Suprapubic skin (tissue), 4 donors: Measurements from ENCODE around the gene COL4A1.

ENCODE experiments used
- POLR2A ChIP-seq, 2 donors: fragments of 450-650 bp; IDR thresholded peaks; one replicate each; pipeline ENCODE4 v1.6.1; 2017; ENCODE audit warnings: antibody characterized with exemption in 2 of 2, mild to moderate bottlenecking in 2 of 2, moderate library complexity in 2 of 2
- POLR2AphosphoS5 ChIP-seq, 3 donors: sonication (generic); formaldehyde crosslinking; IDR thresholded peaks; one replicate each; pipeline ENCODE4 v1.6.1; 2017; ENCODE audit warnings: antibody characterized with exemption in 3 of 3

DNA sequence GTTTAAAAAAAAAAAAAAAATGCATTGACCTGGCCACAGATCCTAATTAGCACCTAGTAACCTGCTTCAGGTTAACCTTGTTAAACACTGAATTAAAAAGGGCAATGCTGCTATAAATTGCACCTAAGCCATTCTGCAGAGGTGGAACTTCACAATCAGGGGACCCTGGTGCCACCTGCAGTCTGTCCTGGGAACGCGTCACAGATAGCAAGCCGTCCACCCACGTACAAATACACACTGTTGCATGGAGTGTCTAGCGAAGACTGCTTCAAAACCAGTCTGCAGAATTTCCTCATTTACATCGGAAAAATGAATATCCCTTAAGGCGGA lies 169.3 kb downstream of the COL4A1 start:
- TF ChIP-seq POLR2A (IDR thresholded peaks at IDR 0.05) (no peak), POLR2AphosphoS5 (IDR thresholded peaks at IDR 0.05) (no peak)
